Transverse colon (tissue), 4 donors: ENCODE data around the gene ARHGEF7. TPM values are rescaled to one million over a fixed set of nuclear protein-coding genes. Genes with fewer than 3 reads are reported as not detected.
"Not testable (repeated sequence)": the region's sequence is repeated elsewhere in the genome, so short reads cannot be mapped to it uniquely, and the experiment has no call there.

Experiments used
- DNase-seq: peaks from one replicate; pipeline ENCODE4 v3.0.0-alpha.2; 2019
- H3K27ac ChIP-seq, 4 donors: fragments of 200-600 bp; sonication (generic); 2 replicates each; pipeline ENCODE4 v1.5.1; 2016 to 2018; ENCODE audit warnings: inconsistent platforms in 4 of 4
- H3K27me3 ChIP-seq: fragments of 200-600 bp; sonication (generic); 2 replicates; pipeline ENCODE4 v1.5.1; 2017; ENCODE audit warnings: inconsistent platforms
- H3K36me3 ChIP-seq, 4 donors: fragments of 200-600 bp; sonication (generic); 2 replicates each; pipeline ENCODE4 v1.5.1; 2017 to 2019; ENCODE audit warnings: inconsistent platforms in 4 of 4
- H3K4me1 ChIP-seq, 4 donors: fragments of 200-600 bp; sonication (generic); 2 replicates each; pipeline ENCODE4 v1.5.1; 2017 to 2020; ENCODE audit warnings: inconsistent platforms in 4 of 4
- H3K4me3 ChIP-seq, 4 donors: fragments of 200-600 bp; sonication (generic); 1 replicate in 1 of 4; 2 replicates in 3 of 4; pipeline versions ENCODE4 v1.5.1 to v1.6.1; 2017 to 2019; ENCODE audit warnings: inconsistent platforms in 4 of 4
- H3K9me3 ChIP-seq, 2 donors: fragments of 200-600 bp; sonication (generic); 2 replicates each; pipeline ENCODE4 v1.5.1; 2017 to 2019; ENCODE audit warnings: inconsistent platforms in 2 of 2
- EP300 ChIP-seq: sonication (generic); formaldehyde crosslinking; IDR thresholded peaks from one replicate; pipeline ENCODE4 v1.6.1; 2017; ENCODE audit warnings: antibody characterized with exemption, low read depth
- POLR2A ChIP-seq: fragments of 450-650 bp; IDR thresholded peaks from one replicate; pipeline ENCODE4 v1.6.1; 2016; ENCODE audit warnings: antibody characterized with exemption, mild to moderate bottlenecking, moderate library complexity
- POLR2AphosphoS5 ChIP-seq, 3 donors: sonication (generic); formaldehyde crosslinking; IDR thresholded peaks; one replicate each; pipeline ENCODE4 v1.6.1; 2016; ENCODE audit warnings: antibody characterized with exemption in 3 of 3
- WGBS, 2 donors: methylation state at CpG; one replicate each; pipeline ENCODE4 v1.1.5; 2018; ENCODE audit warnings: low coverage in 1 of 2; 5-methylcytosine and 5-hydroxymethylcytosine counted together
- in situ Hi-C, 4 donors: fragments of 200-750 bp; cut with MboI; loops; one replicate each; pipeline versions ENCODE4 v1.15.0 to v1.15.1; 2017; ENCODE audit warnings: low sequenced_read_pairs in 3 of 4, low pct_ligation_motif_present in 1 of 4, low pct_unique_long_range_greater_than_20kb in 1 of 4
- intact Hi-C: fragments of 100-400 bp; cut with DNase I; formaldehyde crosslinking; loops from one replicate; pipeline ENCODE4 v1.15.1; 2023; ENCODE audit warnings: low total_unique reads
- total RNA-seq, 4 donors: library from RNA; depleted of rRNA; stranded (reverse); fragments of >200 nt; gene quantifications; one replicate each; pipeline ENCODE4 v1.1.0, GENCODE V29; 2016
- TF ChIP-seq, protein P1 (sequence below), 5 experiments: fragments of 200-600 bp in 3 of 5; fragments of 450-650 bp in 2 of 5; sonication (generic) in 3 of 5; IDR thresholded peaks; 1 replicate in 2 of 5; 2 replicates in 3 of 5; pipeline ENCODE4 v1.5.1; 2016 to 2017; ENCODE audit warnings: antibody characterized with exemption in 5 of 5, inconsistent platforms in 3 of 5, mild to moderate bottlenecking in 2 of 5, moderate library complexity in 1 of 5

The ARHGEF7 gene
- 100 to 1,000 TPM in 1 of 4 donors, 10 to 100 TPM in 3; 62.3 to 104 (median 75.6) TPM for total RNA-seq

- WGBS, 2 donors, result 1% methylated on average over 7 of the region's 137 CpGs; no CpG with 5 or more reads in 1 of the 2 donors
- DNase-seq, result no peak
- H3K27ac ChIP-seq, result peak within 1 kb of the TSS; percentile 16 to 58 (median 48)
- no peaks in the 10 kb centered on the region for H3K9me3 ChIP-seq
- in situ Hi-C loops (no loop called here), intact Hi-C loops (no loop called here)
- peaks cover 4 to 19% (median 9%) of the 10 kb centered on the region in 4 donors for H3K4me1 ChIP-seq
- peaks cover 84% of the 10 kb centered on the region for H3K27me3 ChIP-seq
- TF ChIP-seq, protein P1, sequence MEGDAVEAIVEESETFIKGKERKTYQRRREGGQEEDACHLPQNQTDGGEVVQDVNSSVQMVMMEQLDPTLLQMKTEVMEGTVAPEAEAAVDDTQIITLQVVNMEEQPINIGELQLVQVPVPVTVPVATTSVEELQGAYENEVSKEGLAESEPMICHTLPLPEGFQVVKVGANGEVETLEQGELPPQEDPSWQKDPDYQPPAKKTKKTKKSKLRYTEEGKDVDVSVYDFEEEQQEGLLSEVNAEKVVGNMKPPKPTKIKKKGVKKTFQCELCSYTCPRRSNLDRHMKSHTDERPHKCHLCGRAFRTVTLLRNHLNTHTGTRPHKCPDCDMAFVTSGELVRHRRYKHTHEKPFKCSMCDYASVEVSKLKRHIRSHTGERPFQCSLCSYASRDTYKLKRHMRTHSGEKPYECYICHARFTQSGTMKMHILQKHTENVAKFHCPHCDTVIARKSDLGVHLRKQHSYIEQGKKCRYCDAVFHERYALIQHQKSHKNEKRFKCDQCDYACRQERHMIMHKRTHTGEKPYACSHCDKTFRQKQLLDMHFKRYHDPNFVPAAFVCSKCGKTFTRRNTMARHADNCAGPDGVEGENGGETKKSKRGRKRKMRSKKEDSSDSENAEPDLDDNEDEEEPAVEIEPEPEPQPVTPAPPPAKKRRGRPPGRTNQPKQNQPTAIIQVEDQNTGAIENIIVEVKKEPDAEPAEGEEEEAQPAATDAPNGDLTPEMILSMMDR (IDR thresholded peaks at IDR 0.05), result no peak
- TF ChIP-seq POLR2AphosphoS5 (IDR thresholded peaks at IDR 0.05) (no peak), POLR2A (no peak), EP300 (no peak)
- peak within 1 kb of the TSS; percentile 2 to 71 (median 44) for H3K4me3 ChIP-seq
- no peaks in the 10 kb centered on the region for H3K36me3 ChIP-seq
Observed at GRCh38 chr13:111115061-111115964, at the start of gene ARHGEF7. Gene ARHGEF7, plus strand, starts transcription at chr13:111115310. Its CDS starts 217 bp downstream, at chr13:111115527.

DNA sequence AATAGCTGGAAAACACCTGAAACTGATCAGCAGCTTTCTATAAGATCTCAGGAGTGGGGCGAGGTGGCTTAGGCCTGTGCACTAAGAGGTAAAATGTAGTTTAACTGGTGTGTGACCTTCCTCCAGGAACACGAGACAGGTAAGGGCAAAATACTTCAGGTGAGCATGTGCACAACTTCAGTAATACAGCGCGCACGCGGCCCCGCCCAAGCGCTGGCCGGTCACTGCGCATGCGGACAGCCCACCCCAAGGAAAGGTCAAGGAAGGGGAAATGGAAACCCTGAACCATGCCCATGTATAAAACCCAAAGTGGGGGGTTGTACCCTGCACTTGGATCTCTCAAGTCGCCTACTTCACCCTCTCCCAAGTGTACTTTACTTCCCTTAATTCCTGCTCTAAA, 49.4 kb upstream of the ARHGEF7 start:
- TF ChIP-seq POLR2AphosphoS5 (IDR thresholded peaks at IDR 0.05), result no peak
- TF ChIP-seq POLR2A, result no peak
- no peak for TF ChIP-seq EP300
- TF ChIP-seq, protein P1 (IDR thresholded peaks at IDR 0.05), result no peak
- in situ Hi-C loops (loop anchor here in 2 of 4 donors (10.0 to 25.0 kb wide), 2 partner anchors 159 to 478 kb away; no protein-coding TSS in a partner anchor), intact Hi-C loops (loop anchor here (5.0 kb wide), 1 partner anchor 157 kb away; no protein-coding TSS in a partner anchor)
- Histone ChIP-seq H3K4me1 (peaks cover 0 to 10% (median 4%) of the 10 kb centered on the region in 4 donors), H3K9me3 (no peaks in the 10 kb centered on the region), H3K27ac (no peak overlapping the region), H3K36me3 (no peaks in the 10 kb centered on the region), H3K27me3 (peaks cover 19% of the 10 kb centered on the region), H3K4me3 (no peak overlapping the region)
- whole genome bisulfite sequencing, 2 donors, result 92 to 95% methylated on average over 10 to 12 of the region's 12 CpGs
- DNase-seq, result no peak

GRCh38 chr13:111066544-111066943, 48.6 kb upstream of the ARHGEF7 start:
- H3K27ac ChIP-seq, result peak overlapping the region in 2 of 4 donors; percentile 6 to 43
- H3K27me3 ChIP-seq, result peaks cover 22% of the 10 kb centered on the region
- WGBS, 2 donors, result 54% methylated on average over 18 of the region's 22 CpGs; no CpG with 5 or more reads in 1 of the 2 donors
- H3K36me3 ChIP-seq, result no peaks in the 10 kb centered on the region
- intact Hi-C loops (loop anchor here (5.0 kb wide), 1 partner anchor 156 kb away; no protein-coding TSS in a partner anchor), in situ Hi-C loops (loop anchor here in 2 of 4 donors (10.0 to 25.0 kb wide), 2 partner anchors 158 to 479 kb away; no protein-coding TSS in a partner anchor)
- no peak for DNase-seq
- H3K9me3 ChIP-seq, result peaks cover 0 to 6% of the 10 kb centered on the region in 2 donors
- TF ChIP-seq EP300 (no peak), POLR2A (no peak), POLR2AphosphoS5 (IDR thresholded peaks at IDR 0.05) (no peak)
- TF ChIP-seq, protein P1 (IDR thresholded peaks at IDR 0.05), result no peak
- peaks cover 0 to 10% (median 4%) of the 10 kb centered on the region in 4 donors for H3K4me1 ChIP-seq
- H3K4me3 ChIP-seq, result peak overlapping the region in 2 of 4 donors; percentile 51 to 58

DNA sequence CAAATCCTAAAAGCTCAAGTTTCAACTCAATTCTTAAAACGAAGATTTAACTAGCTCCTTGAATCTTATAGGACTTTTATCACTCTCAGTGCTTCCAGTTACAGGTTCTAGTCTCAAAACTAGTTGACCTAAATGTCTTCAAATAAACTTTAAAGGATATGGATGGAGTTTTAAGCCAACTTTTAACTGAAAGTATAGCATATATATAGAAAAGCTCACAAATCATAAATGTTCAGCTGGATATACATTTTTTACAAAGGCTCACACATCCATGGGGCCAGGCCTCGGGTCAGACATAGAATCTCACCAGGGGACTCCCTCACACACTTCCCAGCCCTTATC, 47.1 kb upstream of the ARHGEF7 start:
- TF ChIP-seq EP300 (no peak), POLR2A (no peak), POLR2AphosphoS5 (IDR thresholded peaks at IDR 0.05) (no peak)
- TF ChIP-seq, protein P1 (IDR thresholded peaks at IDR 0.05), result peak in 1 of 5 experiments; percentile 25
- in situ Hi-C loops, result loop anchor here in 2 of 4 donors (10.0 to 25.0 kb wide), 2 partner anchors 157 to 481 kb away; no protein-coding TSS in a partner anchor
- Histone ChIP-seq H3K4me1 (peaks cover 0 to 10% (median 4%) of the 10 kb centered on the region in 4 donors), H3K4me3 (peak overlapping the region in 2 of 4 donors; percentile 51 to 58), H3K27me3 (peaks cover 22% of the 10 kb centered on the region), H3K27ac (no peak overlapping the region), H3K9me3 (peaks cover 0 to 11% of the 10 kb centered on the region in 2 donors), H3K36me3 (no peaks in the 10 kb centered on the region)
- intact Hi-C loops, result loop anchor here (5.0 kb wide), 1 partner anchor 154 kb away; no protein-coding TSS in a partner anchor
- WGBS, 2 donors, result 10 to 34% methylated on average over 2 of the region's 2 CpGs
- no peak for DNase-seq

- in situ Hi-C loops, result loop anchor here in 3 of 4 donors (10.0 to 25.0 kb wide), 2 partner anchors 154 to 484 kb away; no protein-coding TSS in a partner anchor
- WGBS, 2 donors, result 49 to 65% methylated on average over 3 to 4 of the region's 4 CpGs
Observed at GRCh38 chr13:111071120-111071519, 44.0 kb upstream of the ARHGEF7 start.

DNA sequence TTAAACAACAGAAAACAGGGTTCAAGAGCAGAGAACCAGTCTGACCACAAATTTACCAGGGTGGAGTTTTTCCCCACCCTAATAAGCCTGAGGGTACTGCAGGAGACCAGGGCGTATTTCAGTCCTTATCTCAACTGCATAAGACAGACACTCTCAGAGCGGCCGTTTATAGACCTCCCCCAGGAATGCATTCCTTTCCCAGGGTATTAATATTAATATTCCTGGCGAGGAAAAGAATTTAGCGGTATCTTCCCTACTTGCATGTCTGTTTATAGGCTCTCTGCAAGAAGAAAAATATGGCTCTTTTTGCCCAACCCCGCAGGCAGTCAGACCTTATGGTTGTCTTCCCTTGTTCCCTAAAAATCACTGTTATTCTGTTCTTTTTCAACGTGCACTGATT, 43.6 kb upstream of the ARHGEF7 start:
- H3K4me3 ChIP-seq, intact Hi-C loops, DNase-seq, H3K27ac ChIP-seq, H3K4me1 ChIP-seq, H3K36me3 ChIP-seq: not testable (repeated sequence)
- H3K27me3 ChIP-seq, result peaks cover 15% of the 10 kb centered on the region
- in situ Hi-C loops, result loop anchor here in 3 of 4 donors (10.0 to 25.0 kb wide), 2 partner anchors 153 to 484 kb away; no protein-coding TSS in a partner anchor
- H3K9me3 ChIP-seq, result peaks cover 16 to 30% of the 10 kb centered on the region in 2 donors
- 52 to 82% methylated on average over 7 of the region's 7 CpGs for WGBS, 2 donors

More at GRCh38 chr13:111071120-111071519, 44.0 kb upstream of the ARHGEF7 start:
- H3K27me3 ChIP-seq, result peaks cover 18% of the 10 kb centered on the region
- peaks cover 16 to 30% of the 10 kb centered on the region in 2 donors for H3K9me3 ChIP-seq
- DNase-seq, H3K27ac ChIP-seq, intact Hi-C loops, H3K4me3 ChIP-seq, H3K36me3 ChIP-seq: not testable (repeated sequence)
- peaks cover 0 to 10% (median 4%) of the 10 kb centered on the region in 4 donors for H3K4me1 ChIP-seq
